DND-41 (cell line): ENCODE data around the gene ANKRD11.

Source experiments
- ATAC-seq: fragments of 200-7000 bp; cut with Tn5 transposase; 3 replicates; pipeline ENCODE4 v1.9.1; 2021; ENCODE audit warnings: low read depth; ENCODE audit not compliant: insufficient read depth
- DNase-seq: peaks from one replicate; pipeline ENCODE4 v3.0.0-alpha.2; 2020
- H2AFZ ChIP-seq: 2 replicates; pipeline ENCODE4 v1.6.0; 2012; ENCODE audit warnings: low read depth, low read length
- H3K27ac ChIP-seq: 2 replicates; pipeline ENCODE4 v1.5.1; 2012; ENCODE audit warnings: low read length, inconsistent platforms
- H3K27me3 ChIP-seq: fragments of 200-600 bp; sonication (generic); 2 replicates; pipeline ENCODE4 v1.6.0; 2012; ENCODE audit warnings: low read length, mild to moderate bottlenecking, inconsistent platforms; ENCODE audit not compliant: insufficient read depth, poor library complexity
- H3K36me3 ChIP-seq: 2 replicates; pipeline ENCODE4 v1.5.1; 2012; ENCODE audit warnings: low read length, inconsistent platforms; ENCODE audit not compliant: insufficient read depth
- H3K4me1 ChIP-seq: 2 replicates; pipeline ENCODE4 v1.5.1; 2012; ENCODE audit warnings: mild to moderate bottlenecking, low read length; ENCODE audit not compliant: insufficient read depth
- H3K4me2 ChIP-seq: 2 replicates; pipeline ENCODE4 v1.6.0; 2012; ENCODE audit warnings: mild to moderate bottlenecking, moderate library complexity, low read length, inconsistent platforms; ENCODE audit not compliant: insufficient read depth
- H3K4me3 ChIP-seq, 2 experiments: fragments of 200-600 bp in 1 of 2; shearing (Covaris generic) in 1 of 2; 2 replicates each; pipeline ENCODE4 v1.5.1; 2012 to 2016; ENCODE audit warnings: inconsistent platforms in 2 of 2, low read length in 2 of 2, mild to moderate bottlenecking in 2 of 2, low read depth in 1 of 2, moderate library complexity in 1 of 2
- H3K79me2 ChIP-seq: 2 replicates; pipeline ENCODE4 v1.6.0; 2012; ENCODE audit warnings: low read length, inconsistent platforms; ENCODE audit not compliant: insufficient read depth
- H3K9ac ChIP-seq: 2 replicates; pipeline ENCODE4 v1.6.0; 2012; ENCODE audit warnings: low read depth, mild to moderate bottlenecking, inconsistent platforms, low read length, moderate library complexity
- H3K9me3 ChIP-seq: 2 replicates; pipeline ENCODE4 v1.5.1; 2012; ENCODE audit warnings: low read length, moderate library complexity, mild to moderate bottlenecking, inconsistent platforms; ENCODE audit not compliant: insufficient read depth, severe bottlenecking
- H4K20me1 ChIP-seq: 2 replicates; pipeline ENCODE4 v1.6.0; 2012; ENCODE audit warnings: low read length; ENCODE audit not compliant: insufficient read depth
- EZH2 ChIP-seq: IDR thresholded peaks from 3 replicates; pipeline ENCODE4 v1.6.1; 2012; ENCODE audit warnings: borderline replicate concordance, low read depth, mild to moderate bottlenecking, moderate library complexity, low read length, inconsistent platforms; ENCODE audit not compliant: severe bottlenecking
- TF ChIP-seq, protein P1 (sequence below): IDR thresholded peaks from 2 replicates; pipeline ENCODE4 v1.5.1; 2012; ENCODE audit warnings: borderline replicate concordance, low read length, moderate library complexity, mild to moderate bottlenecking; ENCODE audit not compliant: poor library complexity, severe bottlenecking; ENCODE audit errors: extremely low read depth

Gene ANKRD11

DNA sequence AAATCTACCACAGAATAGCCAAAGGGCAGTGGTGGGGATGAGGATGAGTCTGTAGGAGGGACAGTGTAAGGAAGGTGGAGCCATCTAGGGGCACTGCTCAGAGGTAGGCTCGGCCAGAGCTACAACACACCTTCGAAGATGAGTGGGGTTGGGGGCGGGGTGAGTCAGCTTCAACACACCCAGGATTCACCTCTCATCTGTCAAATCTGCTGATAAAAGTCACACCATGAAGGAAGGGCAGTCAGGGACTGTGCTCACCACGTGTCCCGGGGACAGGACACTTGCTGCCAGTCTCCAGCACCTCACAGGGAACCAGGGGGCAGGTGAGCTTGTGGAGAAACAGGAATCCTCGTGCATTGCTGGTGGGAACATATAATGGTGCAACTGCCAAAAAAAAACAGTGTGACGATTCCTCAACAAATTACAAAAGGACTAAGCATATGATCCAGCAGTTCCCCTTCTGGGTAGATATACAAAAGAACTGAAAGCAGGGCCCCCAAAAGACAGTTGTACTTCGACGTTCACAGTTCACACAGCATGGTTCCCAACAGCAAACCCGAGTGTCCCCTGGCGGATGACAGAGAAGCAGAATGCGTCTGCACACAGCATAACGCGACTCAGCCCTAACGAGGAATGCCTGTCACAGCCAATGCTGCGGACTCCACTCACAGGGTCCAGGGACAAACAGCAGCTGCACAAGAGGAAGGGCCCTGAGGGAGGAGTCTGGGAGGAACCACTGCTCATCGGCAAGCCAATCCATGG lies 133.1 kb downstream of the ANKRD11 start:
- peaks cover 99% of the 10 kb centered on the region for H3K79me2 ChIP-seq
- peaks cover 49% of the 10 kb centered on the region for H3K36me3 ChIP-seq
- peaks cover 71% of the 10 kb centered on the region for H3K4me1 ChIP-seq
- no peaks in the 10 kb centered on the region for H3K9me3 ChIP-seq
- TF ChIP-seq, protein P1, sequence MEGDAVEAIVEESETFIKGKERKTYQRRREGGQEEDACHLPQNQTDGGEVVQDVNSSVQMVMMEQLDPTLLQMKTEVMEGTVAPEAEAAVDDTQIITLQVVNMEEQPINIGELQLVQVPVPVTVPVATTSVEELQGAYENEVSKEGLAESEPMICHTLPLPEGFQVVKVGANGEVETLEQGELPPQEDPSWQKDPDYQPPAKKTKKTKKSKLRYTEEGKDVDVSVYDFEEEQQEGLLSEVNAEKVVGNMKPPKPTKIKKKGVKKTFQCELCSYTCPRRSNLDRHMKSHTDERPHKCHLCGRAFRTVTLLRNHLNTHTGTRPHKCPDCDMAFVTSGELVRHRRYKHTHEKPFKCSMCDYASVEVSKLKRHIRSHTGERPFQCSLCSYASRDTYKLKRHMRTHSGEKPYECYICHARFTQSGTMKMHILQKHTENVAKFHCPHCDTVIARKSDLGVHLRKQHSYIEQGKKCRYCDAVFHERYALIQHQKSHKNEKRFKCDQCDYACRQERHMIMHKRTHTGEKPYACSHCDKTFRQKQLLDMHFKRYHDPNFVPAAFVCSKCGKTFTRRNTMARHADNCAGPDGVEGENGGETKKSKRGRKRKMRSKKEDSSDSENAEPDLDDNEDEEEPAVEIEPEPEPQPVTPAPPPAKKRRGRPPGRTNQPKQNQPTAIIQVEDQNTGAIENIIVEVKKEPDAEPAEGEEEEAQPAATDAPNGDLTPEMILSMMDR, result peak; percentile 1
- no peak for TF ChIP-seq EZH2
- peak overlapping the region; percentile 42 for H3K4me2 ChIP-seq
- H3K27ac ChIP-seq, result peak overlapping the region; percentile 72
- H3K27me3 ChIP-seq, result no peaks in the 10 kb centered on the region
- peaks cover 91% of the 10 kb centered on the region for H4K20me1 ChIP-seq
- H3K9ac ChIP-seq, result peak overlapping the region; percentile 19
- H3K4me3 ChIP-seq, result no peak overlapping the region
- no peak for DNase-seq
- H2AFZ ChIP-seq, result no peak overlapping the region
- ATAC-seq, result no peak

DNA sequence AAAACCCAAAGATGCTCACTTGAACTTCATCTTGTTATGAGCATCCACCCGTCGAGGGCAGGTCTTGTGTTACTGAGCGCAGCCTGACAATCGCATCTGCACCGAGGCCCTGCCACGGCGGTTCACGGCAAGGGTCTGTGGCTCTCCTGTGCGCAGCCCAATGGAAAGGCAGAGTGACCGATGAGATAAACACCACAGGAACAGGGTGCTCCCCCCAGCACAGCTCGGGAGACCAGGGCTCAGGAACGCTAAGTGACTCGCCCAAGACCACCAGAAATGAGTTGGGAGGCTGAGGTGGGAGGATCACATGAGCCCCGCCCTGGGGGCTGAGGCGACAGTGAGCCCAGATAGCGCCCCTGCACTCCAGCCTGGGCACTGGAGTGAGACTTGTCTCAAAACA lies 134.7 kb downstream of the ANKRD11 start:
- no peak for ATAC-seq
- no peak overlapping the region for H3K9ac ChIP-seq
- no peak overlapping the region for H3K4me3 ChIP-seq
- H2AFZ ChIP-seq, result no peak overlapping the region
- peaks cover 71% of the 10 kb centered on the region for H3K4me1 ChIP-seq
- peaks cover 99% of the 10 kb centered on the region for H3K79me2 ChIP-seq
- no peak overlapping the region for H3K27ac ChIP-seq
- TF ChIP-seq, protein P1, result no peak
- TF ChIP-seq EZH2, result no peak
- no peaks in the 10 kb centered on the region for H3K27me3 ChIP-seq
- no peak for DNase-seq
- H4K20me1 ChIP-seq, result peaks cover 91% of the 10 kb centered on the region
- H3K36me3 ChIP-seq, result peaks cover 57% of the 10 kb centered on the region
- no peak overlapping the region for H3K4me2 ChIP-seq
- no peaks in the 10 kb centered on the region for H3K9me3 ChIP-seq

DNA sequence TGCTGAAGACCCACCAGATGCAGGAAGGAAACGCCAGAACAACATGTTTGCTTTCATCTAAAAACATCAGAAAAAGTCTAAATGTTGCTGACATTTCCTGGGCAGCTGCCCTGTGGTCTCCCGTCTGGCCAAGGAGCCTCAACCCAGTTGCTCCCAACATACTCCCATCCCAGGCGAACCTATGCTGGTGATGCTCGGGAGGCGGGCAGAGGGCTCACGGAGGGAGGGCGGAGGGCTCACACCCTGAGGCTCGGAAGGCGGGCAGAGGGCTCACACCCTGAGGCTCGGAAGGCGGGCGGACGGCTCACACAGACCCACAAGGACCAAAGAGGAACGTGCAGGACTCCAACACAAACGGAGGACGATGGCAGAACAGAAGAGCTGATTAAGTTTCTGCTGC lies 135.4 kb downstream of the ANKRD11 start:
- peaks cover 91% of the 10 kb centered on the region for H4K20me1 ChIP-seq
- no peak overlapping the region for H3K9ac ChIP-seq

More for the DNA sequence above, 135.4 kb downstream of the ANKRD11 start:
- Histone ChIP-seq H3K4me1 (peaks cover 71% of the 10 kb centered on the region), H3K4me3 (no peak overlapping the region), H3K4me2 (no peak overlapping the region), H3K27ac (no peak overlapping the region), H3K27me3 (no peaks in the 10 kb centered on the region), H2AFZ (no peak overlapping the region), H3K9me3 (no peaks in the 10 kb centered on the region), H3K36me3 (peaks cover 52% of the 10 kb centered on the region), H3K79me2 (peaks cover 99% of the 10 kb centered on the region)
- no peak for ATAC-seq
- TF ChIP-seq EZH2, result no peak
- TF ChIP-seq, protein P1, result no peak
- DNase-seq, result no peak
